NCI-H2171 treated with DMSO at 0.1 percent for 48 hours (cell line): ENCODE data around the gene NT5E.

Experiments
- DNase-seq: peaks from one replicate; lab custom pipeline; 2025; lab: John Stamatoyannopoulos, UW

The NT5E gene

GRCh38 chr6:85460154-85460920 lies 10.5 kb downstream of the NT5E start:
- no peak for DNase-seq

- no peak for DNase-seq
Observed at GRCh38 chr6:85460921-85461797, 11.3 kb downstream of the NT5E start.

GRCh38 chr6:85461798-85462170 lies 11.9 kb downstream of the NT5E start:
- DNase-seq = no peak

GRCh38 chr6:85462673-85463072 lies 12.8 kb downstream of the NT5E start:
- DNase-seq = no peak

- no peak for DNase-seq
Observed at GRCh38 chr6:85463621-85464259, 13.9 kb downstream of the NT5E start.

- DNase-seq = no peak
Observed at GRCh38 chr6:85464260-85464644, 14.4 kb downstream of the NT5E start.

- no peak for DNase-seq
Observed at GRCh38 chr6:85464722-85465150, 14.9 kb downstream of the NT5E start.

- no peak for DNase-seq
Observed at GRCh38 chr6:85465762-85466161, 15.9 kb downstream of the NT5E start.

- DNase-seq = no peak
Observed at GRCh38 chr6:85468326-85468725, 18.4 kb downstream of the NT5E start.

GRCh38 chr6:85469276-85470022 lies 19.6 kb downstream of the NT5E start:
- no peak for DNase-seq

- DNase-seq = no peak
Observed at GRCh38 chr6:85470023-85470410, 20.1 kb downstream of the NT5E start.

GRCh38 chr6:85472744-85473143 lies 22.9 kb downstream of the NT5E start:
- DNase-seq = no peak

- DNase-seq = no peak
Observed at GRCh38 chr6:85473748-85474147, 23.9 kb downstream of the NT5E start.

GRCh38 chr6:85476532-85476931 lies 26.6 kb downstream of the NT5E start:
- DNase-seq = no peak

- no peak for DNase-seq
Observed at GRCh38 chr6:85479208-85479607, 29.3 kb downstream of the NT5E start.

- no peak for DNase-seq
Observed at GRCh38 chr6:85482206-85482904, 32.5 kb downstream of the NT5E start.

- peak; percentile 45 for DNase-seq
Observed at GRCh38 chr6:85482905-85483700, 33.2 kb downstream of the NT5E start.

- no peak for DNase-seq
Observed at GRCh38 chr6:85483846-85484245, 34.0 kb downstream of the NT5E start.

- DNase-seq = peak; percentile 79
Observed at GRCh38 chr6:85484948-85485347, 35.1 kb downstream of the NT5E start.

GRCh38 chr6:85490516-85491248 lies 40.8 kb downstream of the NT5E start:
- DNase-seq = no peak
